Thyroid gland (tissue), 4 donors: ENCODE results near the gene EFNA4. TPM values are rescaled to one million over a fixed set of nuclear protein-coding genes. Genes with fewer than 3 reads are reported as not detected.

Experiments
- DNase-seq, 2 donors: peaks; one replicate each; pipeline ENCODE4 v3.0.0-alpha.2; 2019
- H3K27ac ChIP-seq, 3 donors: fragments of 200-600 bp; sonication (generic); 1 replicate in 2 of 3; 2 replicates in 1 of 3; pipeline ENCODE4 v1.5.1; 2016 to 2019; ENCODE audit warnings: mild to moderate bottlenecking in 1 of 3, moderate library complexity in 1 of 3
- H3K27me3 ChIP-seq: fragments of 200-600 bp; sonication (generic); one replicate; pipeline ENCODE4 v1.5.1; 2019
- H3K36me3 ChIP-seq, 2 donors: fragments of 200-600 bp; sonication (generic); one replicate each; pipeline ENCODE4 v1.5.1; 2016 to 2019
- H3K4me1 ChIP-seq, 2 donors: fragments of 200-600 bp; sonication (generic); one replicate each; pipeline ENCODE4 v1.5.1; 2017 to 2019
- H3K4me3 ChIP-seq, 3 donors: fragments of 200-600 bp; sonication (generic); replicated peaks in 1 of 3; 1 replicate in 2 of 3; 2 replicates in 1 of 3; pipeline ENCODE4 v1.5.1; 2016; ENCODE audit warnings: mild to moderate bottlenecking in 1 of 3
- H3K9me3 ChIP-seq: fragments of 200-600 bp; sonication (generic); one replicate; pipeline ENCODE4 v1.5.1; 2017
- POLR2A ChIP-seq, 2 donors: fragments of 450-650 bp; IDR thresholded peaks; one replicate each; pipeline ENCODE4 v1.6.1; 2017; ENCODE audit warnings: antibody characterized with exemption in 2 of 2, mild to moderate bottlenecking in 2 of 2, moderate library complexity in 1 of 2
- WGBS, 2 donors: methylation state at CpG; one replicate each; pipeline ENCODE4 v1.1.5; 2017; 5-methylcytosine and 5-hydroxymethylcytosine counted together
- intact Hi-C: fragments of 100-400 bp; cut with DNase I; formaldehyde crosslinking; loops from one replicate; pipeline ENCODE4 v1.15.1; 2023
- total RNA-seq, 4 donors: library from RNA; depleted of rRNA; stranded (reverse); fragments of >200 nt; gene quantifications; one replicate each; pipeline ENCODE4 v1.2.3, GENCODE V29; 2016
- TF ChIP-seq, protein P1 (sequence below), 6 experiments: fragments of 200-600 bp in 3 of 6; fragments of 450-650 bp in 3 of 6; sonication (generic) in 3 of 6; IDR thresholded peaks; one replicate each; pipeline ENCODE4 v1.5.1; 2016 to 2019; ENCODE audit warnings: antibody characterized with exemption in 6 of 6, mild to moderate bottlenecking in 2 of 6, inconsistent platforms in 1 of 6, moderate library complexity in 1 of 6

The EFNA4 gene
- total RNA-seq, 4 donors from 2014 or later: 7.5 to 13.1 (median 9.9) TPM

- H3K27me3 ChIP-seq: no peaks in the 10 kb centered on the region
- H3K4me3 ChIP-seq: no peak overlapping the region
- no peak overlapping the region for H3K27ac ChIP-seq
- TF ChIP-seq, protein P1, sequence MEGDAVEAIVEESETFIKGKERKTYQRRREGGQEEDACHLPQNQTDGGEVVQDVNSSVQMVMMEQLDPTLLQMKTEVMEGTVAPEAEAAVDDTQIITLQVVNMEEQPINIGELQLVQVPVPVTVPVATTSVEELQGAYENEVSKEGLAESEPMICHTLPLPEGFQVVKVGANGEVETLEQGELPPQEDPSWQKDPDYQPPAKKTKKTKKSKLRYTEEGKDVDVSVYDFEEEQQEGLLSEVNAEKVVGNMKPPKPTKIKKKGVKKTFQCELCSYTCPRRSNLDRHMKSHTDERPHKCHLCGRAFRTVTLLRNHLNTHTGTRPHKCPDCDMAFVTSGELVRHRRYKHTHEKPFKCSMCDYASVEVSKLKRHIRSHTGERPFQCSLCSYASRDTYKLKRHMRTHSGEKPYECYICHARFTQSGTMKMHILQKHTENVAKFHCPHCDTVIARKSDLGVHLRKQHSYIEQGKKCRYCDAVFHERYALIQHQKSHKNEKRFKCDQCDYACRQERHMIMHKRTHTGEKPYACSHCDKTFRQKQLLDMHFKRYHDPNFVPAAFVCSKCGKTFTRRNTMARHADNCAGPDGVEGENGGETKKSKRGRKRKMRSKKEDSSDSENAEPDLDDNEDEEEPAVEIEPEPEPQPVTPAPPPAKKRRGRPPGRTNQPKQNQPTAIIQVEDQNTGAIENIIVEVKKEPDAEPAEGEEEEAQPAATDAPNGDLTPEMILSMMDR (IDR thresholded peaks at IDR 0.05): no peak
- TF ChIP-seq POLR2A (IDR thresholded peaks at IDR 0.05): no peak
- no peaks in the 10 kb centered on the region for H3K36me3 ChIP-seq
- intact Hi-C loops: loop anchor here (5.0 kb wide), 1 partner anchor 50 kb away; no protein-coding TSS in a partner anchor
- peaks cover 0 to 5% of the 10 kb centered on the region in 2 donors for H3K4me1 ChIP-seq
- WGBS, 2 donors: 73 to 80% methylated on average over 6 of the region's 6 CpGs
- no peaks in the 10 kb centered on the region for H3K9me3 ChIP-seq
- DNase-seq: no peak
These were observed 43.3 kb downstream of the EFNA4 start for GRCh38 chr1:155106862-155107261.

GRCh38 chr1:155107309-155108264, 44.0 kb downstream of the EFNA4 start:
- intact Hi-C loops: loop anchor here (5.0 kb wide), 1 partner anchor 50 kb away; no protein-coding TSS in a partner anchor
- TF ChIP-seq, protein P1 (IDR thresholded peaks at IDR 0.05): no peak
- no peak for TF ChIP-seq POLR2A (IDR thresholded peaks at IDR 0.05)
- WGBS, 2 donors: 74 to 81% methylated on average over 10 to 12 of the region's 12 CpGs
- Histone ChIP-seq H3K27ac (no peak overlapping the region), H3K4me3 (no peak overlapping the region), H3K36me3 (no peaks in the 10 kb centered on the region), H3K27me3 (no peaks in the 10 kb centered on the region), H3K9me3 (no peaks in the 10 kb centered on the region), H3K4me1 (peaks cover 0 to 5% of the 10 kb centered on the region in 2 donors)
- DNase-seq: no peak

DNA sequence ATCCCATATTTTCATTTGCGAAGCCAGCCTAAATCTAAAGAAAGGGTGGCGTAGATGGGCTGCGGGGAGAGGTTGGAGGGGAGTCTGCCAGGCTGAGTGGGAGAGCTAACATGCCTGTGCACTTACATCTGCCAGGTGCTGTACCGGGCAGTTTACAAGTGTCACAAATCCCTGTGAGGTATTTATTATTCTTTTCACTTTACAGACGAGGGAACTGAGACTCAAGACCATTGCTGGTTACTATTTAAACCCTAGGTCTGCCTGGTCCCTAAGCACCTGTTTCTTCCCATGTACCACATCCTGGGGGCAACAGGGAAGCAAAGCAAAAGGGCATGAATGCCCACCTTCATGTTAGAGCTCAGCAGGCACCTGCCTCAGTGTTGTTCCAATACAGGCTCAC, 44.8 kb downstream of the EFNA4 start:
- TF ChIP-seq POLR2A (IDR thresholded peaks at IDR 0.05): no peak
- TF ChIP-seq, protein P1 (IDR thresholded peaks at IDR 0.05): no peak

DNA sequence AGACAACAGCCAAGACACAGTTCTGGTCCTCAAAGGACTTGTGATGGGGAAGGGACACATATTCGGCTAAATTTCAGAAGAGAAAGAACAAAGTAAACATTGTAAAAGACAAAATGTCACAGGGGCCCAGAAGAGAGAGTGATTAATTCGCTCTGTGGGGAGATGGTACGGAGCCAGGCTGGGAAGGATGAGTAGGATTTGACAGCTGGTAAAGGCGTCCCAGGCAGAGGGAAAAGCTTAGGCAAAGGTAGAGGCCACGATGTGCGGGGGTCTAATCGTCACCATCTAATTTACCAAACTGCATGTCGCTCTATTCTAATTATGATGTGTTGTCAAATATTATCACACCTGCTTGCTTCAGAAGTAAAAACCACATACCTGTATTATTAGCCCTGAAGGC, 46.8 kb downstream of the EFNA4 start:
- Histone ChIP-seq H3K36me3 (no peaks in the 10 kb centered on the region), H3K4me3 (no peak overlapping the region), H3K4me1 (no peaks in the 10 kb centered on the region), H3K9me3 (no peaks in the 10 kb centered on the region), H3K27me3 (no peaks in the 10 kb centered on the region), H3K27ac (no peak overlapping the region)
- TF ChIP-seq, protein P1 (IDR thresholded peaks at IDR 0.05): no peak
- TF ChIP-seq POLR2A (IDR thresholded peaks at IDR 0.05): no peak
- intact Hi-C loops: no loop called here
- no peak for DNase-seq
- 88% methylated on average over 8 of the region's 8 CpGs for WGBS, 2 donors

More for the DNA sequence above, 44.8 kb downstream of the EFNA4 start:
- H3K4me3 ChIP-seq: no peak overlapping the region
- no peaks in the 10 kb centered on the region for H3K9me3 ChIP-seq
- intact Hi-C loops: loop anchor here (5.0 kb wide), 1 partner anchor 49 kb away; no protein-coding TSS in a partner anchor
- no peaks in the 10 kb centered on the region for H3K36me3 ChIP-seq
- no peak overlapping the region for H3K27ac ChIP-seq
- WGBS, 2 donors: 77 to 82% methylated on average over 5 of the region's 5 CpGs
- H3K4me1 ChIP-seq: peaks cover 0 to 5% of the 10 kb centered on the region in 2 donors
- H3K27me3 ChIP-seq: no peaks in the 10 kb centered on the region
- DNase-seq: no peak

DNA sequence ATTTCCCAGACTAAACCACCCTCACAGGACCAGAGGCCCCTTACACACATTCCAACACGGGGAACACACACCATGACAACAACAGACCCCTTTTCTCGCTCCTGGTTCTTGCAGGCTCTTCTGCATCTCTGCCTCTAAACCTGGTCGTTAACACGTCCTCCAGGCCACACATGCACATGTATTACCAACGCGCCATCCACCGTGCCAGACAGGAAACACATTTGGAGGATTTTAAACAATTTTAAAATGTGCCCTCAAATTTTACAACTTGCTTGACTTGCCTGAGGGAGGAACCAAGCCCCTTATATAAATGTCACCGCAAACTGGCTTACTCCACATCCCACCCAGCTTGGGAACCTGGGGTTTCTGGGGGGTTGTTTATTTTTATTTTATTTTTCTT, 47.3 kb downstream of the EFNA4 start:
- intact Hi-C loops: no loop called here

More for the DNA sequence above, 47.3 kb downstream of the EFNA4 start:
- no peaks in the 10 kb centered on the region for H3K9me3 ChIP-seq
- H3K27me3 ChIP-seq: no peaks in the 10 kb centered on the region
- no peaks in the 10 kb centered on the region for H3K4me1 ChIP-seq
- TF ChIP-seq, protein P1 (IDR thresholded peaks at IDR 0.05): no peak
- no peak for TF ChIP-seq POLR2A (IDR thresholded peaks at IDR 0.05)
- WGBS, 2 donors: 83 to 84% methylated on average over 8 of the region's 8 CpGs
- no peak overlapping the region for H3K27ac ChIP-seq
- no peak overlapping the region for H3K4me3 ChIP-seq
- H3K36me3 ChIP-seq: no peaks in the 10 kb centered on the region
- no peak for DNase-seq
